ENCODE measurements around the gene ING3. TPM values are rescaled to one million over a fixed set of nuclear protein-coding genes. Genes with fewer than 3 reads are reported as not detected.

The ING3 gene
- total and polyA plus RNA-seq, 11 donors: 5.4 to 16.0 (median 12.5) TPM

GRCh38 chr7:121015560-121015959 lies 65.0 kb downstream of the ING3 start:
- TF ChIP-seq POLR2A (IDR thresholded peaks at IDR 0.05) (no peak), CTCF (IDR thresholded peaks at IDR 0.05) (no peak)
- no peak for ATAC-seq
- Histone ChIP-seq H3K9me3 (no peaks in the 10 kb centered on the region), H3K27me3 (no peaks in the 10 kb centered on the region), H3K4me1 (peaks cover 0 to 79% (median 53%) of the 10 kb centered on the region in 12 donors), H3K4me3 (no peak overlapping the region), H3K36me3 (peaks cover 0 to 14% (median 0%) of the 10 kb centered on the region in 9 donors), H3K27ac (peak overlapping the region in 11 of 12 donors; percentile 5 to 78 (median 24))
- WGBS, 4 donors: 80 to 94% (median 91%) methylated on average over 4 of the region's 4 CpGs
- intact Hi-C loops (cut with DNase I): no loop called here
- DNase-seq: no peak

- Histone ChIP-seq H3K27ac (peak overlapping the region in 11 of 12 donors; percentile 24 to 81 (median 64)), H3K27me3 (no peaks in the 10 kb centered on the region), H3K4me3 (no peak overlapping the region), H3K36me3 (peaks cover 0 to 14% (median 0%) of the 10 kb centered on the region in 9 donors), H3K9me3 (no peaks in the 10 kb centered on the region), H3K4me1 (peaks cover 0 to 82% (median 60%) of the 10 kb centered on the region in 12 donors)
- DNase-seq (no peak), ATAC-seq (peak in 3 of 4 donors; percentile 53 to 55 (median 54))
- intact Hi-C loops (cut with DNase I): no loop called here
- no peak for TF ChIP-seq CTCF (IDR thresholded peaks at IDR 0.05)
- TF ChIP-seq POLR2A (IDR thresholded peaks at IDR 0.05): no peak
- 73 to 84% (median 78%) methylated on average over 2 of the region's 2 CpGs for WGBS, 4 donors
Measured at GRCh38 chr7:121016966-121017365, 66.4 kb downstream of the ING3 start.

- WGBS, 4 donors: 72 to 91% (median 86%) methylated on average over 1 of the region's 1 CpG
- Histone ChIP-seq H3K36me3 (peaks cover 0 to 14% (median 0%) of the 10 kb centered on the region in 9 donors), H3K4me1 (peaks cover 0 to 81% (median 59%) of the 10 kb centered on the region in 12 donors), H3K9me3 (no peaks in the 10 kb centered on the region), H3K4me3 (no peak overlapping the region), H3K27me3 (no peaks in the 10 kb centered on the region), H3K27ac (peak overlapping the region in 10 of 12 donors; percentile 24 to 81 (median 70))
- DNase-seq (no peak), ATAC-seq (no peak)
- intact Hi-C loops (cut with DNase I): no loop called here
- no peak for TF ChIP-seq CTCF (IDR thresholded peaks at IDR 0.05)
- no peak for TF ChIP-seq POLR2A (IDR thresholded peaks at IDR 0.05)
Measured at GRCh38 chr7:121017586-121017985, 67.0 kb downstream of the ING3 start.

GRCh38 chr7:121019018-121019417 lies 68.4 kb downstream of the ING3 start:
- H3K9me3 ChIP-seq: no peaks in the 10 kb centered on the region
- DNase-seq (no peak), ATAC-seq (peak; percentile 63 to 82 (median 77))
- WGBS, 4 donors: 16 to 28% (median 26%) methylated on average over 2 of the region's 2 CpGs
- peaks cover 3 to 84% (median 60%) of the 10 kb centered on the region in 12 donors for H3K4me1 ChIP-seq
- H3K4me3 ChIP-seq: no peak overlapping the region
- intact Hi-C loops (cut with DNase I): no loop called here
- no peaks in the 10 kb centered on the region for H3K27me3 ChIP-seq
- H3K36me3 ChIP-seq: peaks cover 0 to 14% (median 0%) of the 10 kb centered on the region in 9 donors
- TF ChIP-seq CTCF (IDR thresholded peaks at IDR 0.05): no peak
- no peak for TF ChIP-seq POLR2A (IDR thresholded peaks at IDR 0.05)
- H3K27ac ChIP-seq: peak overlapping the region; percentile 38 to 81 (median 68)

Measured in heart left ventricle (tissue), 16 donors.